T follicular helper cell (primary cell): Measurements from ENCODE around the gene CLEC2L.

ENCODE experiments used
- DNase-seq: peaks from one replicate; pipeline ENCODE4 v3.0.0-alpha.2; 2020; ENCODE audit warnings: low read depth

CLEC2L gene

DNA sequence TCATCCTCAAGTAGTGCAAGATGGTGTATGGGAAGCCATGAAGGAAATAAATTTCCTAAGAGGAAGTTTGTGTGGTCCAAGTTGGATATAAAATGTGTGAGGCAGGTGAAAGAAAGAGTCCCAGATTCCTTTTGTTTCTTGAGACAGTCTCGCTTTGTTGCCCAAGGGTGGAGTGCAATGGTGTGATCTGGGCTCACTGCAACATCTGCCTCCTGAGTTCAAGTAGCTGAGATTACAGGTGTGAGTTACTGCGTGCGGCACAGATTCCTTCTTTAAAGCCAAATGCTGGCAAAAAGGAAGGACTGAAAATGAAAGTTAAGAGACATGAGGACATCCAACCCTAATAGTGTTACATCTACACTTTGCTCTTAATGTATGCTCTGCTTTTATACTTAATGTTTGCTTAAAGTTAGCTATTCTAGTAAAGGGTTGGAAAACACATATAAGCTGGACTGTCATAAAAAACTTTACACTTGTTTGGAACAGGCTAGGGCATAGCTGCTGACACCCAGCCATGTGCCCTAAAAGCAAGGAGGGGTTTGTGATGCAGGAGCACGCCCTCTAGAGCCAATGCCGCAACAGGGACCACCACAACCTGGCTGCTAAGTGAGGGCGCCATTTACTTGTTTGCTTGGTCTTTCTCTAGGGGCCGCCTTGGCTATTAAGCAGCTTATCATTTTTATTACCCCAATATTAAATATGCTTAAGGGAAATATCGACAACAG is 34.5 kb downstream of the CLEC2L start:
- DNase-seq = no peak

GRCh38 chr7:139559364-139560105 is 36.0 kb downstream of the CLEC2L start:
- no peak for DNase-seq

GRCh38 chr7:139560199-139560598 is 36.7 kb downstream of the CLEC2L start:
- DNase-seq = no peak

GRCh38 chr7:139560678-139561077 is 37.2 kb downstream of the CLEC2L start:
- no peak for DNase-seq

DNA sequence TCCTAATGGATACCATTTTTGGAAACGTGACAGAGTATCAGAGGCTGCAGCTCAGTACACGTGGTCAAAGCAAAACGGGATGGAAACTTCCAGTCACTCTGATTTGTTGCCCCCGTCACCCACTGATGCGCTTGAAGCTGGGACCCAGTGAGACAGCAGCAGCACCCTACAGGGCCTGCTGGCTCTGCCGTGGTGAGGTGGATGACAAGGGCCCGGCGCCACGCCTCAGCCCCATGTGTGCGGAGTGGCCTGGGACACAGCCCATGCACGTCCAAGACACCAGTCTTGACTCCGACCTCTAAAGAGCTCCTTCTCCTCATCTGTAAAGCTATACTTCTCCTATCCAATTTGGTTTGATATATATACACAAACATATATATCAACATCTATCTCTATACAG is 39.0 kb downstream of the CLEC2L start:
- no peak for DNase-seq

GRCh38 chr7:139562961-139563565 is 39.6 kb downstream of the CLEC2L start:
- DNase-seq = no peak

- DNase-seq = no peak
These were observed 40.4 kb downstream of the CLEC2L start for GRCh38 chr7:139563856-139564255.

DNA sequence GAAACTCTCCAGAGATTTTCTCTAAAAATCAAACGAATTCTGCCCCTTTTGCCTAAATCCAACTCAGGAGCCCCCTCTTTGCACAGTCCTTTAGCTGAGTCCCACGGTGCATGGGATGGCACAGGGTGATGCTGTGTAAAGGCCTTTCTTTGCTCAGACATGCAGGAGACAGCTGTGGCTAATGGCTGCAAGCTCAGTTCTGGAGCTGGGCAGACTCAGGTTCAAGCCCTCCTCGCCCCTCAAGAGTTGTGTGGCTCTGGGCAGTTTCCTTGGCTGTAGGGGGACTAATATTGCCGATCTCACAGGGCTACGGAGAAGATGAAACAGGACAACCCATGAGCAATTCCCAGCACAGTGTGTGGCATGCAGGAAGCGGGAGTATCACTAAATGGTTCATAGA is 42.6 kb downstream of the CLEC2L start:
- no peak for DNase-seq

DNA sequence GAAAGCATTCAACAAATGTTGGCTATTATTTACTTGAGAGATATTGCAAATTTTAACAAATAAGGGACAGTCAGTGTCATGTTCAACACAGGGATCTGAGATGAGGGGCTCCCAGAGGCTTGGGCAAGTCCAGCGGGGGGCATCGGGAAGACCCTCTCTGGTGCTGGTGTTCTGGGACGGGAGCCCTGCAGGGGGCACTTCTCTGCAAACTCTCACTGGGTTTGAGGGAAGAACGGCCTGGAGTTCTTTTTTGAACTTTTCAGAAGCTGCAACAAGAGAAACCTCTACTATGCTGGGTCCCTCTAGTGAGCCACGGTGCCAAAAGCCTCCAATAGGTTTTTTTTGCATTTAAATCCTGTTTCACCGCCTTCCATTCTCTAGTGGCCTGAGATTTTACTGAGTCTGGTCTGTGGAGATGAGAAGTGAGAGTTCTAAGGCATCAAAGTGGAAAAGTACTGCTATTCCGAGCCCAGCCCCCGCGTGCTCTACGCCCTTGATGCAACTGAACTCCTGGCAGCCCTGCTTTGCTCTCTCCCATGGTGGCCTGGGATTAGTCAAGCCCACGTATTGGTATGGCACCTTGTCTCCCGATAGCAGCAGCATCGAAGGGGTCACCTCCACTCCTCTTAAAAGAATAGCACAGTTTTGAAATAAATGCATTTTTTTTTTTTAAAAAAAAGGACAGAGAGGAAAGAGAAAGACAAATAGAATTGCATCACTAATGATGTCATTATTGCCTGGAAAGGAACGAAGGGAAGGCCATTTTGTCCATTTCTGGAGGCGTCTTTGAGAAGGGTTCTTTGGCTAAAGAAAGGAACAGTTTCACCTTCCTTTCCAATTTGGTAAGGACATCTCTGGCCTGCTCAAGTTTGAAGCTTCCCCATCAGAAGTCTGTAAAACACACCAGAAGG is 43.5 kb downstream of the CLEC2L start:
- DNase-seq = no peak

GRCh38 chr7:139567647-139568345 is 44.3 kb downstream of the CLEC2L start:
- DNase-seq = no peak

- no peak for DNase-seq
These were observed 44.8 kb downstream of the CLEC2L start for GRCh38 chr7:139568346-139568675.

GRCh38 chr7:139568813-139569490 is 45.5 kb downstream of the CLEC2L start:
- no peak for DNase-seq

- DNase-seq = no peak
These were observed 46.6 kb downstream of the CLEC2L start for GRCh38 chr7:139570119-139570518.

DNA sequence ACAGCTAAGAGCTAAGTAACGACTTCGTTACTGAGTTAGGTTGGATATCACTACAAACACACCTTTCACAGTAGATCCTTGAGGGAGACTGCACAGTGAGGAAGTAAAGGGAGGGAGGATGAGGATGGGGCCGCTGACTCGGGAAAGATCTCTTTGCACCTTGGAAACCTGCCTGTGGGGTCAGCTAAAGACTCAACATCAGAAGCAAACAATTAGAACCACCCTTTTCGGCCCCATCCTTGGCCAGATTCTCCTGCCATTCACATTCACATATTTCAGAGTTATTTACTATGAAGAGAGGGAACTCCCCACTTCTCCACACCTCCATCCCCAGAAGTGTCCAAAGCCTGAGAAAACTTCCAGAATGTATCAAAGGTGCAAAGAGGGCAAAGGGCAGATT is 47.1 kb downstream of the CLEC2L start:
- DNase-seq = no peak

DNA sequence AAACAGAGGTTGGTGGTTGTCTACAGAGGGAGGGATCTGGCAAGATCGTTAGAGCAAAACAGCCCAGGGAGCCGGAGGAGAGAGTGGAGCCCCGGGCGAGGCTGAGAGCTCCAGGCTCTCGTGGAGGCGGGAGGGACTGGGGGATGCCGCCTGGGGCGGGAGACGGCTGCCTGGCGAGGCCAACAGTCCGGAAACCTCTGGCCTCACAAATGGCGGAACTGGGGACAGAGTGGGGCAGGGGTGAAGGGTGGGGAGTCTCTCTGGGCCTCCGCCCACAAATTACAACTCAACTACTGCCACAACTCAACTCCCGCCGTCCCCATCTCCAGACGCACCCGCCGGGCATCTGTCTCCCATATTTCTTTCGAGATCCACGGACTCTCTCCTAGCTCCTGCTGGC is 47.7 kb downstream of the CLEC2L start:
- no peak for DNase-seq

- DNase-seq = no peak
These were observed 48.2 kb downstream of the CLEC2L start for GRCh38 chr7:139571651-139572050.

GRCh38 chr7:139572071-139572470 is 48.6 kb downstream of the CLEC2L start:
- no peak for DNase-seq

GRCh38 chr7:139572704-139573385 is 49.4 kb downstream of the CLEC2L start:
- DNase-seq = no peak

- no peak for DNase-seq
These were observed 50.4 kb downstream of the CLEC2L start for GRCh38 chr7:139573871-139574270.

DNA sequence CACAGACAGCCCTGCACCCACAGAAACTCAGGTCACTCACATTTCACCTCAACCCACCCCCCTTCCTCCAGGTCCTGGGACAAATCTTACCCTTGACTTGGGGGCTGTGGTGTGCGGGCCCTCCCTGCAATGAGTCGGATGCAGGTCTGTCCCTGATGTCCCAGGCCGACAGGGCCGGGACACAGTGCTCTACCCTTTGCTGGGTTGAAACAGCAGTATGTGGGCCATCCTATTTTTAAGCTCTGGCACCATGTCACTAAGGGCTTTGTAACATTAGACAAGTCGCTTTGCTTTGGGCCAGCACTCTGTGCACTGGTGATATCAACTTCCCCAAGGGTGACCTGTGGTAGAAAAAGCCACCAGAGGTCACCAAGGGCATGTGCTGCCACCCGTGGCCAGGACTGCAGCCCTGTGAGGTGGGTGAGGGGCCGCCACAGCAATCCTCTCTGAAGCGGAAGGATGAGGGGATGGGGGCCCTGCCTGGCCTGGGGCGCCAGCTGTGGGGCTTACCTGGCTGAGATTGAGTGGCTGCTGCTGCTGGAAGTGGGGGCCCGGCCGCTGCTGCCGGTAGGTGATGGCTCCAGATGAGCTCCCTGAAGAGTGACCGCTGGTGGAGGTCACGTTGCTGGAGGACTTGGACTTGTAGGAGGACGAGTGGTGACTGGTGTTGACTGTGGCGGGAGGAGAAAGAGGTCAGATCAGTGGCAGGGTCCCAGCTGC is 51.3 kb downstream of the CLEC2L start:
- no peak for DNase-seq
